HepG2 (cell line): ENCODE data around the gene ZNF189. TPM values are rescaled to one million over a fixed set of nuclear protein-coding genes. Genes with fewer than 3 reads are reported as not detected.
A peak's percentile ranks its signal among the peaks of the same experiment; 100 is the strongest.

Source experiments
- ATAC-seq: fragments of 200-7000 bp; cut with Tn5 transposase; 3 replicates; pipeline ENCODE4 v1.9.1; 2020; ENCODE audit warnings: mild to moderate bottlenecking, moderate library complexity
- BruUV-seq: library from RNA; stranded (reverse); fragments of 400-500 nt; replicated peaks from 2 replicates; lab custom pipeline; 2021; lab: Mats Ljungman, UMichigan
- CTCF ChIA-PET: fragments of 300-600 bp; formaldehyde crosslinking; extraction: SDS; loops from one replicate; lab custom pipeline; 2021; ENCODE audit warnings: low total read pairs, inconsistent platforms, low intra/inter-chr PET ratio; lab: Yijun Ruan, JAX
- POLR2A ChIA-PET: fragments of 350-600 bp; sonication (Branson Sonifier 250); formaldehyde crosslinking; loops from one replicate; lab custom pipeline; 2020; ENCODE audit warnings: antibody characterized with exemption, inconsistent platforms; lab: Yijun Ruan, JAX
- DNase-seq: peaks from one replicate; pipeline ENCODE4 v3.0.0-alpha.2; 2015; ENCODE audit warnings: low spot score
- FAIRE-seq: peaks from 3 replicates; lab custom pipeline; 2011; peaks lifted over from hg19 to GRCh38; lab: Jason Lieb, UNC
- H2AFZ ChIP-seq: one replicate; pipeline ENCODE4 v1.6.1; 2011; ENCODE audit warnings: low read length, inconsistent platforms
- H3K27ac ChIP-seq: fragments of 300-600 bp; 3 replicates; pipeline ENCODE4 v1.8.0; 2011; ENCODE audit warnings: mixed run types, mild to moderate bottlenecking, mixed read lengths, low read length, inconsistent platforms; ENCODE audit not compliant: insufficient read depth; ENCODE audit errors: extremely low read length
- H3K27me3 ChIP-seq, 2 experiments: fragments of 200-600 bp in 1 of 2; 2 replicates in 1 of 2; 3 replicates in 1 of 2; pipeline versions ENCODE4 v1.6.0 to v1.8.0; 2011; ENCODE audit warnings: low read length in 2 of 2, mild to moderate bottlenecking in 2 of 2, moderate library complexity in 2 of 2, inconsistent platforms in 1 of 2; ENCODE audit not compliant: insufficient read depth in 2 of 2, control insufficient read depth in 1 of 2
- H3K36me3 ChIP-seq, 2 experiments: fragments of 200-600 bp in 1 of 2; replicated peaks in 1 of 2; 2 replicates in 1 of 2; 3 replicates in 1 of 2; pipeline versions ENCODE4 v1.5.1 to v1.8.0; 2011; ENCODE audit warnings: low read length in 2 of 2, inconsistent platforms in 1 of 2; ENCODE audit not compliant: insufficient read depth in 2 of 2, control insufficient read depth in 1 of 2
- H3K4me1 ChIP-seq: 2 replicates; pipeline ENCODE4 v1.5.1; 2012; ENCODE audit warnings: low read length, inconsistent platforms; ENCODE audit not compliant: insufficient read depth
- H3K4me2 ChIP-seq: 2 replicates; pipeline ENCODE4 v1.6.0; 2011; ENCODE audit warnings: low read depth, low read length, inconsistent platforms
- H3K4me3 ChIP-seq, 3 experiments: fragments of 200-600 bp in 1 of 3; sonication (generic), shearing (Covaris generic) in 1 of 3; replicated peaks in 1 of 3; 2 replicates each; pipeline ENCODE4 v1.5.1; 2011 to 2016; ENCODE audit warnings: low read length in 3 of 3, inconsistent platforms in 2 of 3, low read depth in 2 of 3, mild to moderate bottlenecking in 2 of 3, control low read depth in 1 of 3, mixed read lengths in 1 of 3; ENCODE audit not compliant: insufficient read depth in 1 of 3
- H3K79me2 ChIP-seq: one replicate; pipeline ENCODE4 v1.6.1; 2011; ENCODE audit warnings: low read length, inconsistent platforms; ENCODE audit not compliant: insufficient read depth
- H3K9ac ChIP-seq: 2 replicates; pipeline ENCODE4 v1.6.0; 2011; ENCODE audit warnings: mild to moderate bottlenecking, low read depth, low read length, inconsistent platforms; ENCODE audit not compliant: insufficient read depth
- H3K9me3 ChIP-seq: 2 replicates; pipeline ENCODE4 v1.5.1; 2012; ENCODE audit warnings: mild to moderate bottlenecking, low read length
- H4K20me1 ChIP-seq: 2 replicates; pipeline ENCODE4 v1.6.0; 2011; ENCODE audit warnings: inconsistent platforms, mild to moderate bottlenecking, low read length, moderate library complexity; ENCODE audit not compliant: insufficient read depth
- POLR2AphosphoS5 ChIP-seq: IDR thresholded peaks from 2 replicates; pipeline ENCODE4 v1.6.1; 2012; ENCODE audit warnings: low read depth, low read length
- POLR2G ChIP-seq: fragments of 200-400 bp; formaldehyde crosslinking; IDR thresholded peaks from 2 replicates; pipeline ENCODE4 v1.6.1; 2018; ENCODE audit warnings: mild to moderate bottlenecking, low read depth, low read length, moderate library complexity
- PRMT3 ChIP-seq: sonication (generic); formaldehyde crosslinking; IDR thresholded peaks from 2 replicates; pipeline ENCODE4 v1.8.1; 2022; ENCODE audit warnings: low read depth, mild to moderate bottlenecking, moderate library complexity, missing genetic modification reagents, borderline replicate concordance
- RAD51 ChIP-seq: fragments of 450-650 bp; IDR thresholded peaks from 2 replicates; pipeline ENCODE4 v1.6.1; 2016; ENCODE audit warnings: borderline replicate concordance
- RBFOX2 ChIP-seq: fragments of 200-400 bp; formaldehyde crosslinking; IDR thresholded peaks from 2 replicates; pipeline ENCODE4 v1.6.1; 2017; ENCODE audit warnings: low read depth, mild to moderate bottlenecking, low read length
- STAT5B ChIP-seq: sonication (generic); formaldehyde crosslinking; IDR thresholded peaks from 2 replicates; pipeline ENCODE4 v1.4.0; 2020; ENCODE audit warnings: missing genetic modification reagents
- ZNF546 ChIP-seq: sonication (generic); formaldehyde crosslinking; conservative IDR thresholded peaks from 2 replicates; pipeline ENCODE4 v1.8.1; 2023; ENCODE audit warnings: mild to moderate bottlenecking, missing genetic modification reagents
- ZNF75D ChIP-seq: sonication (generic); formaldehyde crosslinking; IDR thresholded peaks from 2 replicates; pipeline ENCODE4 v1.8.1; 2023; ENCODE audit warnings: missing genetic modification reagents, mild to moderate bottlenecking, borderline replicate concordance
- WGBS: methylation state at CpG from one replicate; pipeline ENCODE4 v1.1.6; 2017; ENCODE audit warnings: low lambda C conversion rate; 5-methylcytosine and 5-hydroxymethylcytosine counted together
- in situ Hi-C: cut with HindIII; loops from 2 replicates; pipeline ENCODE4 v1.10.0; 2017; ENCODE audit warnings: low pct_unique_long_range_greater_than_20kb; ENCODE audit not compliant: extremely low pct_ligation_motif_present
- intact Hi-C: fragments of 100-400 bp; cut with micrococcal nuclease; formaldehyde crosslinking; loops from one replicate; pipeline ENCODE4 v1.10.0; 2022; ENCODE audit not compliant: unreplicated experiment
- polyA plus RNA-seq, 8 experiments: library from polyadenylated mRNA; depleted of rRNA in 3 of 8; stranded (reverse) in 7 of 8; unstranded in 1 of 8; fragments of >200 nt; fragmentation: Illumina TruSeq in 4 of 8; extraction: Trizol in 4 of 8; gene quantifications; 2 replicates each; pipeline versions ENCODE4 v1.2.1 to v1.2.3, GENCODE V29; 2011 to 2016; ENCODE audit warnings: low read depth in 4 of 8, missing spikeins in 1 of 8, mixed read lengths in 1 of 8; ENCODE audit not compliant: insufficient read depth in 1 of 8
- total RNA-seq, 5 experiments: library from RNA; depleted of rRNA; stranded (reverse); fragments of >200 nt; fragmentation: Illumina TruSeq; extraction: Trizol; gene quantifications; 2 replicates each; pipeline ENCODE4 v1.2.3, GENCODE V29; 2016; ENCODE audit warnings: low read depth in 1 of 5
- TF ChIP-seq, protein P1 (sequence below): sonication (generic); formaldehyde crosslinking; IDR thresholded peaks from 2 replicates; pipeline ENCODE4 v1.5.0; 2020; ENCODE audit warnings: mild to moderate bottlenecking, missing genetic modification reagents, moderate library complexity
- TF ChIP-seq, protein P2 (sequence below): sonication (generic); formaldehyde crosslinking; IDR thresholded peaks from 2 replicates; pipeline ENCODE4 v1.4.0; 2020; ENCODE audit warnings: missing genetic modification reagents

ZNF189 gene
- total and polyA plus RNA-seq, 2 of the 13 experiments (the other 11 are each of a cell fraction or from before 2014, with no cell fraction given) = 8.4 to 50.0 TPM

DNA sequence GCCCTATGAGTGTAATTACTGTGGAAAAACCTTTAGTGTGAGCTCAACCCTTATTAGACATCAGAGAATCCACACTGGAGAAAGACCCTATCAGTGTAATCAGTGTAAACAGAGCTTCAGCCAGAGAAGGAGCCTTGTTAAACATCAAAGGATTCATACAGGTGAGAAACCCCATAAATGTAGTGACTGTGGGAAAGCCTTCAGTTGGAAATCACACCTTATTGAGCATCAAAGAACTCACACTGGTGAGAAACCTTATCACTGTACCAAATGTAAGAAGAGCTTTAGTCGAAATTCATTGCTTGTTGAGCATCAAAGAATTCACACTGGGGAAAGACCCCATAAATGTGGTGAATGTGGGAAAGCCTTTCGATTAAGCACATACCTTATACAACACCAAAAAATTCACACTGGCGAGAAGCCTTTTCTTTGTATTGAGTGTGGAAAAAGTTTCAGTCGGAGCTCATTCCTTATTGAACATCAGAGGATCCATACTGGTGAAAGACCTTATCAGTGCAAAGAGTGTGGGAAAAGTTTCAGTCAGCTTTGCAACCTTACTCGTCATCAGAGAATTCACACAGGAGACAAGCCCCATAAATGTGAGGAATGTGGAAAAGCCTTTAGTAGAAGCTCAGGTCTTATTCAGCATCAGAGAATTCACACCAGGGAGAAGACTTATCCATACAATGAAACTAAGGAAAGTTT, 9.9 kb downstream of the ZNF189 start:
- H3K79me2 ChIP-seq = peaks cover 4% of the 10 kb centered on the region
- DNase-seq (no peak), FAIRE-seq (no peak), ATAC-seq (no peak)
- H2AFZ ChIP-seq = no peak overlapping the region
- H3K9me3 ChIP-seq = peaks cover 21% of the 10 kb centered on the region; the same call in 1 of the 2 replicates
- in situ Hi-C loops = no loop called here
- ChIA-PET POLR2A (interaction anchor here (1.0 to 3.1 kb wide), 6 partner anchors 9 to 30 kb away, joined by 3 to 32 read pairs (median 7); partner anchors contain the start of genes MRPL50 and ZNF189), CTCF (no interaction called here)
- BruUV-seq = TSS peak; percentile 5
- H3K27me3 ChIP-seq = no peaks in the 10 kb centered on the region
- peaks cover 25 to 58% of the 10 kb centered on the region in 2 experiments for H3K36me3 ChIP-seq
- no peak overlapping the region for H3K9ac ChIP-seq
- TF ChIP-seq RBFOX2 (peak; percentile 55), ZNF75D (CRISPR knock-in tag) (peak; percentile 27; the same call in 1 of the 2 replicates), ZNF546 (CRISPR knock-in tag) (no peak), PRMT3 (CRISPR knock-in tag) (no peak), RAD51 (no peak), STAT5B (CRISPR knock-in tag) (no peak), POLR2G (peak; percentile 39; the same call in 1 of the 2 replicates), POLR2AphosphoS5 (0 out of 2 replicates have a peak, but pooled peaks have one; percentile 5)
- TF ChIP-seq, protein P1, sequence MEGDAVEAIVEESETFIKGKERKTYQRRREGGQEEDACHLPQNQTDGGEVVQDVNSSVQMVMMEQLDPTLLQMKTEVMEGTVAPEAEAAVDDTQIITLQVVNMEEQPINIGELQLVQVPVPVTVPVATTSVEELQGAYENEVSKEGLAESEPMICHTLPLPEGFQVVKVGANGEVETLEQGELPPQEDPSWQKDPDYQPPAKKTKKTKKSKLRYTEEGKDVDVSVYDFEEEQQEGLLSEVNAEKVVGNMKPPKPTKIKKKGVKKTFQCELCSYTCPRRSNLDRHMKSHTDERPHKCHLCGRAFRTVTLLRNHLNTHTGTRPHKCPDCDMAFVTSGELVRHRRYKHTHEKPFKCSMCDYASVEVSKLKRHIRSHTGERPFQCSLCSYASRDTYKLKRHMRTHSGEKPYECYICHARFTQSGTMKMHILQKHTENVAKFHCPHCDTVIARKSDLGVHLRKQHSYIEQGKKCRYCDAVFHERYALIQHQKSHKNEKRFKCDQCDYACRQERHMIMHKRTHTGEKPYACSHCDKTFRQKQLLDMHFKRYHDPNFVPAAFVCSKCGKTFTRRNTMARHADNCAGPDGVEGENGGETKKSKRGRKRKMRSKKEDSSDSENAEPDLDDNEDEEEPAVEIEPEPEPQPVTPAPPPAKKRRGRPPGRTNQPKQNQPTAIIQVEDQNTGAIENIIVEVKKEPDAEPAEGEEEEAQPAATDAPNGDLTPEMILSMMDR (CRISPR knock-in tag) = no peak
- TF ChIP-seq, protein P2, sequence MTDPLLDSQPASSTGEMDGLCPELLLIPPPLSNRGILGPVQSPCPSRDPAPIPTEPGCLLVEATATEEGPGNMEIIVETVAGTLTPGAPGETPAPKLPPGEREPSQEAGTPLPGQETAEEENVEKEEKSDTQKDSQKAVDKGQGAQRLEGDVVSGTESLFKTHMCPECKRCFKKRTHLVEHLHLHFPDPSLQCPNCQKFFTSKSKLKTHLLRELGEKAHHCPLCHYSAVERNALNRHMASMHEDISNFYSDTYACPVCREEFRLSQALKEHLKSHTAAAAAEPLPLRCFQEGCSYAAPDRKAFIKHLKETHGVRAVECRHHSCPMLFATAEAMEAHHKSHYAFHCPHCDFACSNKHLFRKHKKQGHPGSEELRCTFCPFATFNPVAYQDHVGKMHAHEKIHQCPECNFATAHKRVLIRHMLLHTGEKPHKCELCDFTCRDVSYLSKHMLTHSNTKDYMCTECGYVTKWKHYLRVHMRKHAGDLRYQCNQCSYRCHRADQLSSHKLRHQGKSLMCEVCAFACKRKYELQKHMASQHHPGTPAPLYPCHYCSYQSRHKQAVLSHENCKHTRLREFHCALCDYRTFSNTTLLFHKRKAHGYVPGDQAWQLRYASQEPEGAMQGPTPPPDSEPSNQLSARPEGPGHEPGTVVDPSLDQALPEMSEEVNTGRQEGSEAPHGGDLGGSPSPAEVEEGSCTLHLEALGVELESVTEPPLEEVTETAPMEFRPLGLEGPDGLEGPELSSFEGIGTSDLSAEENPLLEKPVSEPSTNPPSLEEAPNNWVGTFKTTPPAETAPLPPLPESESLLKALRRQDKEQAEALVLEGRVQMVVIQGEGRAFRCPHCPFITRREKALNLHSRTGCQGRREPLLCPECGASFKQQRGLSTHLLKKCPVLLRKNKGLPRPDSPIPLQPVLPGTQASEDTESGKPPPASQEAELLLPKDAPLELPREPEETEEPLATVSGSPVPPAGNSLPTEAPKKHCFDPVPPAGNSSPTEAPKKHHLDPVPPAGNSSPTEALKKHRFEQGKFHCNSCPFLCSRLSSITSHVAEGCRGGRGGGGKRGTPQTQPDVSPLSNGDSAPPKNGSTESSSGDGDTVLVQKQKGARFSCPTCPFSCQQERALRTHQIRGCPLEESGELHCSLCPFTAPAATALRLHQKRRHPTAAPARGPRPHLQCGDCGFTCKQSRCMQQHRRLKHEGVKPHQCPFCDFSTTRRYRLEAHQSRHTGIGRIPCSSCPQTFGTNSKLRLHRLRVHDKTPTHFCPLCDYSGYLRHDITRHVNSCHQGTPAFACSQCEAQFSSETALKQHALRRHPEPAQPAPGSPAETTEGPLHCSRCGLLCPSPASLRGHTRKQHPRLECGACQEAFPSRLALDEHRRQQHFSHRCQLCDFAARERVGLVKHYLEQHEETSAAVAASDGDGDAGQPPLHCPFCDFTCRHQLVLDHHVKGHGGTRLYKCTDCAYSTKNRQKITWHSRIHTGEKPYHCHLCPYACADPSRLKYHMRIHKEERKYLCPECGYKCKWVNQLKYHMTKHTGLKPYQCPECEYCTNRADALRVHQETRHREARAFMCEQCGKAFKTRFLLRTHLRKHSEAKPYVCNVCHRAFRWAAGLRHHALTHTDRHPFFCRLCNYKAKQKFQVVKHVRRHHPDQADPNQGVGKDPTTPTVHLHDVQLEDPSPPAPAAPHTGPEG (CRISPR knock-in tag) = no peak
- H3K4me2 ChIP-seq = no peak overlapping the region
- over 99% methylated on average over 5 of the region's 5 CpGs for WGBS
- H3K4me3 ChIP-seq = no peak overlapping the region
- intact Hi-C loops = no loop called here
- H3K27ac ChIP-seq = no peak overlapping the region
- no peaks in the 10 kb centered on the region for H4K20me1 ChIP-seq
- H3K4me1 ChIP-seq = peaks cover 32% of the 10 kb centered on the region
